ENCODE data around the gene HNRNPA1L2. TPM values are rescaled to one million over a fixed set of nuclear protein-coding genes. Genes with fewer than 3 reads are reported as not detected.
A peak's percentile ranks its signal among the peaks of the same experiment; 100 is the strongest.
"Not testable (repeated sequence)": the region's sequence is repeated elsewhere in the genome, so short reads cannot be mapped to it uniquely, and the experiment has no call there.

HNRNPA1L2 gene
- total RNA-seq, 2 donors from 2014 or later, result 6.9 to 8.7 TPM

DNA sequence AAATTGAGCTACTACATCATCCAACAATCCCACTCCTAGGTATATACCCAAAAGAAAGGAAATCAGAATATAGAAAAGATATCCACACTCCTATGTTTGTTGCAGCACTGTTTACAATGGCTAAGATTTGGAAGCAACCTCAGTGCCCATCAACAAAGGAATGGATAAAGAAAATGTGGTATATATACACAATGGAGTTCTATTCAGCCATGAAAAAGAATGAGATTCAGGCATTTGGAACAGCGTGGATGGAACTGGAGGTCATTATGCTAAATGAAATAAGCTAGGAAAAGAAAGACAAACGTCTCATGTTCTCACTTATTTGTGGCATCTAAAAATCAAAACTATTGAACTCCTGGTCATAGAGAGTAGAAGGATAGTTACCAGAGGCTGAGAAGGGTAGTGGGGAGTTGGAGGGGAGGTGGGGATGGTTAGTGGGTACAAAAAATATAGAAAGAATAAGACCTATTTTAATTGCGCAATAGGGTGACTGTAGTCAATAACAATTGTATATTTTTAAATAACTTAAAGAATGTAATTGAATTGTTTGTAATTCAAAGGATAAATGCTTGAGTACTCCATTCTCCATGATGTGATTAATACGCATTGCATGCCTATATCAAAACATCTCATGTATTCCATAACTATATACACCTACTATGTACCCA lies 27.0 kb upstream of the HNRNPA1L2 start:
- Histone ChIP-seq H3K9me3 (no peaks in the 10 kb centered on the region), H3K36me3 (no peaks in the 10 kb centered on the region), H3K4me1 (ENCODE audit: control insufficient read depth in 1 of 2, low read depth in 2 of 2) (peaks cover 5 to 11% of the 10 kb centered on the region in 2 donors), H3K27ac (no peak overlapping the region), H3K4me3 (no peak overlapping the region), H3K27me3 (replicated peaks; ENCODE audit: insufficient read depth) (no peaks in the 10 kb centered on the region)
- DNase-seq (ENCODE audit: low spot score), result no peak
- TF ChIP-seq, protein P1, sequence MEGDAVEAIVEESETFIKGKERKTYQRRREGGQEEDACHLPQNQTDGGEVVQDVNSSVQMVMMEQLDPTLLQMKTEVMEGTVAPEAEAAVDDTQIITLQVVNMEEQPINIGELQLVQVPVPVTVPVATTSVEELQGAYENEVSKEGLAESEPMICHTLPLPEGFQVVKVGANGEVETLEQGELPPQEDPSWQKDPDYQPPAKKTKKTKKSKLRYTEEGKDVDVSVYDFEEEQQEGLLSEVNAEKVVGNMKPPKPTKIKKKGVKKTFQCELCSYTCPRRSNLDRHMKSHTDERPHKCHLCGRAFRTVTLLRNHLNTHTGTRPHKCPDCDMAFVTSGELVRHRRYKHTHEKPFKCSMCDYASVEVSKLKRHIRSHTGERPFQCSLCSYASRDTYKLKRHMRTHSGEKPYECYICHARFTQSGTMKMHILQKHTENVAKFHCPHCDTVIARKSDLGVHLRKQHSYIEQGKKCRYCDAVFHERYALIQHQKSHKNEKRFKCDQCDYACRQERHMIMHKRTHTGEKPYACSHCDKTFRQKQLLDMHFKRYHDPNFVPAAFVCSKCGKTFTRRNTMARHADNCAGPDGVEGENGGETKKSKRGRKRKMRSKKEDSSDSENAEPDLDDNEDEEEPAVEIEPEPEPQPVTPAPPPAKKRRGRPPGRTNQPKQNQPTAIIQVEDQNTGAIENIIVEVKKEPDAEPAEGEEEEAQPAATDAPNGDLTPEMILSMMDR (IDR thresholded peaks at IDR 0.05), result no peak
- ATAC-seq (ENCODE audit: insufficient number of reproducible peaks, low FRiP score, low read depth), result no peak

DNA sequence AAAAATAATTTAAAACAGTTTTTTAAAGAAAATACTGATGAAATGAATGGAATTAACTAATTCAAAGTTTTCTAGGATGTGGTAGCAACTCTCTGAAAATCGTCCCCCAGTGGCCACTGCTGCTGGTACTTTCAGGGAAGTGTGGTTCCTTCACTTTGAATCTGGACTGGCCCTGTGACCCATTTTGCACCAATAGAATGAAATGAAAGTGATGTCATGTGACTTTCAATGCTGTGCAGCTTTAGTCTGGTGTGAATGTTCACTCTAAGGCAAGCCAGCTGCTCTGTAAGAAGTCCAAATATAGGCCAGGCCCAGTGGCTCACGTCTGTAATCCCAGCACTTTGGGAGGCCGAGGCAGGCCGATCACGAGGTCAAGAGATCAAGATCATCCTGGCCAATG lies 26.4 kb upstream of the HNRNPA1L2 start:
- ATAC-seq (ENCODE audit: insufficient number of reproducible peaks, low FRiP score, low read depth) (no peak), DNase-seq (ENCODE audit: low spot score) (no peak)
- TF ChIP-seq, protein P1 (IDR thresholded peaks at IDR 0.05), result no peak
- Histone ChIP-seq H3K27ac (no peak overlapping the region), H3K4me1 (ENCODE audit: control insufficient read depth in 1 of 2, low read depth in 2 of 2) (peaks cover 5 to 11% of the 10 kb centered on the region in 2 donors), H3K36me3 (no peaks in the 10 kb centered on the region), H3K27me3 (replicated peaks; ENCODE audit: insufficient read depth) (no peaks in the 10 kb centered on the region), H3K4me3 (no peak overlapping the region), H3K9me3 (no peaks in the 10 kb centered on the region)

DNA sequence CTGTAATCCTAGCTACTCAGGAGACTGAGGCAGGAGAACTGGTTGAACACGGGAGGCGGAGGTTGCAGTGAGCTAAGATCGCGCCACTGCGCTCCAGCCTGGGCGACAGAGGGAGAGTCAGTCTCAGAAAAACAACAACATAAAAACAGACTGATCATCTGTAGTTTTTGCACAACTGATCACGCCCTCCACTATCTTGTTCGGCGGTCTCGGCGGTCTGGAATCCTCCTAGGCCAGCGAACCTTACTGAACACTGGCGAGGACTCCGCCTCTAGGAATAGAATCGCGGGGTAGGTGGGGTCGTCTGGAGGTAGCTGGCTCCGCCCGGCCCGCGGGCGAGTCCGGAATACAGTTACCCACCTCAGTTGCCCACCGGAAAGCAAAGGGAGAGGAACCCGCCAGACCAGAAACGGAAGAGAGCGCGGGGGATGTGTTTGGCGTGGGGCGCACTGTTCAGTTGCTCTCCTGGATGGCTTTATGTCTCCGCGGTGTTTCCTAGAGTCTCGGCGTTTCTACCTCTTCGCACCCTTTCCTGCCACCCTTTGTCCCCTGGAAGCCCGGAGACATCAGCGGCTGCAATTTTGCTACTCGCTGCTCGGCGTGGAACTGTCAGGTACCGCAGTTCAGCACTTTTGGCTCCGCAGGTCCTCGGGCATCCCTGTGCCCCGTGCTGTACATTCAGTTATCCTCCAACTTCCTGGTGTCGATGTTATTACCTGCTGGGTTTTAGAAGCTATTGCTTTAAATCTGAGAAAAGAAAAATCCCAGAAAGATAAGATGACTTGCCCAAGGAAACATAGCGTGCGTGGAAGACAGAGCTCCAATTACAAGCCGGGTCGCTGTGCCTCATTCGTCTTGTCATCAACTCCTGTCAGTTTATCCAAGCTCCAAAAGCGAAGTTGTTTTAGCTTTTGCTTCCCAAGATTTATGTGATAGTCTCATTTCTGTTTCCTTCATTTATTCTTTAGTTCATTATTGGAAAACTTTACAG lies 24.9 kb upstream of the HNRNPA1L2 start:
- ATAC-seq (ENCODE audit: insufficient number of reproducible peaks, low FRiP score, low read depth) (peak; percentile 85), DNase-seq (ENCODE audit: low spot score) (peak; percentile 39)
- H3K27ac ChIP-seq, result peak overlapping the region; percentile 55 to 70
- TF ChIP-seq, protein P1 (IDR thresholded peaks at IDR 0.05), result no peak
- no peaks in the 10 kb centered on the region for H3K9me3 ChIP-seq
- peak overlapping the region; percentile 82 for H3K4me3 ChIP-seq
- H3K4me1 ChIP-seq (ENCODE audit: control insufficient read depth in 1 of 2, low read depth in 2 of 2), result peaks cover 6 to 11% of the 10 kb centered on the region in 2 donors
- H3K27me3 ChIP-seq (replicated peaks; ENCODE audit: insufficient read depth), result no peaks in the 10 kb centered on the region
- no peaks in the 10 kb centered on the region for H3K36me3 ChIP-seq

DNA sequence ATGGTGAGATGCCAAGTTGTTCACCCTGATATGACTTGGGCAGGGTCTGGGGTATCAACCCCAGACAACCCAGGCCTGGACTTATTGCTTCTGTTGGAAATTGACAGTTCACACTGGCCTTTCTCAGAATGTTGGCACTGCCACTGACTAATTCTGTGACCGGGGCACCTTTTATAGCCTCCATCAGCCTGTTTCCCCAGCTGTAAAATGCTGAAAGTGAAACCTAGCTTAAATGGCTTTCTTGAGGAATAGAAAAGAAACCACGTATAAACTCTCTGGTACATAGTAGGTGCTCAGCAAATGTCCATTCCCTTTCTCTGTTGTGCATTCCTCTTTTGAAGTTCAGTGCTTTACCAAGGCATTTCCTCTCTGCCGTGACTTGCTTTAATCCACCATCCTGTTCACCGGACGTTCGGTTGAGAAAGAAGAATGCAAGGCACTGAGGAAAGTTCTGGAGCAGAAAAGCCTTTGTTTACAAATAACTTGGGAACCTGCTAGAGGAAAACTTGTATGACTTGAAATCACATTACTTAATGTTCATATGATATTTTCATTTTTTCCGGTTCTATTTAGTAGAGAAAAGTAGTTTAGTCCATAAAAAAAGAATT lies 11.0 kb upstream of the HNRNPA1L2 start:
- not testable (repeated sequence) for H3K9me3 ChIP-seq; H3K4me1 ChIP-seq (ENCODE audit: control insufficient read depth in 1 of 2, low read depth in 2 of 2); H3K27ac ChIP-seq; H3K4me3 ChIP-seq; DNase-seq (ENCODE audit: low spot score); H3K36me3 ChIP-seq; H3K27me3 ChIP-seq (replicated peaks; ENCODE audit: insufficient read depth); ATAC-seq (ENCODE audit: insufficient number of reproducible peaks, low FRiP score, low read depth)

DNA sequence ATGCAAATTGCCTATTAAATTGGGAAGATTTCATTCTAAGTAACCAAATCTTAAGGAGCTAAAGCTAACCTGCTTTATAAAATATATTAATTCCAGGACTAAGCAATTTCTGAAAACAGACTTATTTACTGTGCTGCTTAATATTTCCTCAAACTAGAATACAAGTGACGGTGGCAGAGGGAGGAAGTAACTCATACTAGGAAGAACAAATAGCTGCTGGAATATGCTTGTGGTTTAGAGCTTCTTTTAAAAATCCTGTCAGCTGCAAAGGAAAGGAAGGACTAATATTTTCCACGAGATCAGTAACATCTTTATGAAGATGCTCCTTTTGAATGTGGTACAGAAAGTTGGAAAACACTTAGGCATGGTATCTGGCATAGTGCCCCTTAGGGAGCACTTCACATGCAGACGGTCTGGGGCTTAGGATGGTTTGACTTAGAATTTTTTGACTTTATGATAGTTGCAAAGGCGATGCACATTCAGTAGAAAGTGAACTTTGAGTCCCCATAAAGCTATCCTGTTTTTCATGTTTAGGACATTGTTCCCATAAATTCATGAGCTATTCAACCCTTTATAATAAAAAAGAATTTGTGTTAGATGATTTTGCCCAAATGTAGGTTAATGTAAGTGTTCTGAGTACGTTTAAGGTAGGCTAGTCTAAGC lies 3.4 kb upstream of the HNRNPA1L2 start:
- Histone ChIP-seq H3K4me1 (ENCODE audit: control insufficient read depth in 1 of 2, low read depth in 2 of 2) (no peaks in the 10 kb centered on the region), H3K9me3 (no peaks in the 10 kb centered on the region), H3K27ac (no peak overlapping the region), H3K4me3 (no peak overlapping the region), H3K27me3 (replicated peaks; ENCODE audit: insufficient read depth) (no peaks in the 10 kb centered on the region), H3K36me3 (peaks cover 2% of the 10 kb centered on the region)
- ATAC-seq (ENCODE audit: insufficient number of reproducible peaks, low FRiP score, low read depth) (no peak), DNase-seq (ENCODE audit: low spot score) (no peak)
- TF ChIP-seq, protein P1 (IDR thresholded peaks at IDR 0.05), result no peak
